ENCODE results near the gene NT5DC4.
A peak's percentile ranks its signal among the peaks of the same experiment; 100 is the strongest.
"Not testable (repeated sequence)": the region's sequence is repeated elsewhere in the genome, so short reads cannot be mapped to it uniquely, and the experiment has no call there.

NT5DC4 gene

DNA sequence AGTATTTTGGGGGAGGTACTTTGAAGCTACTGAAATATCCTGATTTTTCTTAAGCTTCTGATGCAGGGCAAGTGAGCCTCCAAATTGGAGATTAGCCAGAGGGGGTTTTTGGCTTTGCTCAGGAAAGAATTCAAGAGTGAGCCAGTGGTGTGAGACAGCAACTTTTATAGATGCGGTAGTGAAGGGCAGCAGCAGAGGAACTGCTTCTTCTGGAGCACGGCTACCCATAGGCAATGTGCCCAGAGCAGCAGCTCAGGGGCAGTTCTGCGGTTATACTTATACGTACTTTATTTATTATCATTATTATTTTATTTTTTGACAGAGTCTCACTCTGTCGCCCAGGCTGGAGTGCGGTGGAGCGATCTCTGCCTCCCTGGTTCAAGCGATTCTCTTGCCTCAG, 19.8 kb upstream of the NT5DC4 start:
- no peak for DNase-seq

DNA sequence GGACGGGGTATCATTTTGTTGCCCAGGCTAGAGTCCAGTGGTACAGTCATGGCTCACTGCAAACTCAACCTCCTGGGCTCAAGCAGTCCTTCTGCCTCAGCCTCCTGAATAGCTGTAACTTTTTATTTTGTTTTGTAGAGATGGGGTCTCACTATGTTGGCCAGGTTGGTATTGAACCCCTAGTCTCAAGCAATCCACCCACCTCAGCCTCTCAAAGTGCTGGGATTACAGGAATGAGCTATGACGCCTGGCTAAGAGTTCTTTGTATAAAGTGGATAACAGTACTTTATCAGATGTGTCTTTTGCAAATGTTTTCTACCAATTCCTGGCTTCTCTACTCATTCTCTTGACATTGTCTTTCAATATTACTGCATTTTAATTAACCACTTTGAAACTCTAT, 17.1 kb upstream of the NT5DC4 start:
- DNase-seq = no peak

DNA sequence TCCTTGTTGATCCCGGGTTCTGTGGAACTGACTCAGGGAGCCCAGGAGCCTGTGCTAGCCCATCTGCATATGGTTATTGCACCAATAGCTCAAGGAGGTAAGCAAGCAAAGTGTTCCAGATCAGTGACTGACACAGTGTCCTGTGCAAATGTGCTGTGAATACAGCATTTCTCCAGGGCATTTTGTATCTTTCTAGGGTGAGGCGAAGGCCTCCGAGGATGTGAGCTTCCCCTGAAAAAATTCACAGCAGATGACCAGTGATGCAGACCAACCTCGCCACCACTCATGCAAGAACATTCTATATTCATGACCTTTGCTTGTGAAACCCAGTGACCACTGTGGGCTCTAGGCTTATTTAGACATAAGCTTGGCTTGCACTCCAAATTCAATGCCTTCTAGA, 15.2 kb upstream of the NT5DC4 start:
- DNase-seq = no peak

DNA sequence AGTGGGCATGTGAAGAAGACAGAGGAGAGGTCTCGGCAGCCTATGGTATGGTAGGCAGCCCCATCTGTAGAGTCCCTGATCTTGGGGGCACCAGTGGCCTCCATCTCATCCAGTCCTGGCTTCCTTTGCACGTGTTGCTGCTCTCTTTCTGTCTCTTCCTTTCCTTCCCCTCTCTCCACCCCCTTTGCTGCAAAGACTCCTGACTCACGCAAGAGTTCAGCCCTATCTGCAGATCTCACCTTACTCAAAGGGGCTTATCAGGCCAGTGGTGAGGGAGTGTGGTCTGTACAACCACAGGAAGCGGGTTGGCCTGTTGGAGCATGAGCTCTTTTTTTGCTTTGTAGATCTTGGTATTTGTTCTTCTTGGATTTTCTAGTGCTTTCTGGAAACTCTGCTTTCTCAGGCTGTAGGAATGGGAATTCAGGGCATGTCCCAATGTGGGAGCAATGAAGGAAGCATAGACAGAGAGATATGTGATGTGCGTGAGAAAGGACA, 14.6 kb upstream of the NT5DC4 start:
- peak; percentile 74 for DNase-seq

DNA sequence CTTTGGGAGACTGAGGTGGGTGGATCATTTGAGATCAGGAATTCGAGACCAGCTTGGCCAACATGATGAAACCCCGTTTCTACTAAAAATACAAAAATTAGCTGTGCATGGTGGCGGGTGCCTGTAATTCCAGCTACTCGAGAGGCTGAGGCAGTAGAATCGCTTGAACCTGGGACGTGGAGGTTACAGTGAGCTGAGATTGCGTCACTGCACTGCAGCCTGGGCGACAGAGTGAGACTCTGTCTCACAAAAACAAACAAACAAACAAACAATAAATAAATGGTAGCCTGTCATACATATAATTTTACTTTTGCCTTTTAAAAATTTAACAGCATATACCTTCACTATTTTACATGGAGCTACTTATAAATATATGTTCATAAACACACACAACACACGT, 13.9 kb upstream of the NT5DC4 start:
- not testable (repeated sequence) for DNase-seq

DNA sequence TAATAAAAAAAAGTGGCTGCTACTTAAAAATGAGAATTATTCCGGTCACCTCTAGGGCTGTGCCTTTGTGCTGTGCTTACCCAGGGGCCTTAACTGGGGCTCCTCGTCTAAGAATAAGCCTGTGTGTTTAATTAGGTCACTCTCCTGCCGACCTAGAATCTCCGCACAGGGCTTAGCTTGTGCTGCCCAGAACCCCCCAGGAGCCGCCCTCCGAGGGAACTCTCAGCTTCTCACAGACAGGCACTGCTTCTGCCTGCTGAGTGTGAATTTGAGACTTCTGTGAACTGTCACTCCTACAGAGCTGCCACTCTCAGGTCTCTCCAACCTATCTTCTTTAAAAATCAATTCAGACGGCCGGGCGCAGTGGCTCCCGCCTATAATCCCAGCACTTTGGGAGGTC, 11.9 kb upstream of the NT5DC4 start:
- DNase-seq = no peak

DNA sequence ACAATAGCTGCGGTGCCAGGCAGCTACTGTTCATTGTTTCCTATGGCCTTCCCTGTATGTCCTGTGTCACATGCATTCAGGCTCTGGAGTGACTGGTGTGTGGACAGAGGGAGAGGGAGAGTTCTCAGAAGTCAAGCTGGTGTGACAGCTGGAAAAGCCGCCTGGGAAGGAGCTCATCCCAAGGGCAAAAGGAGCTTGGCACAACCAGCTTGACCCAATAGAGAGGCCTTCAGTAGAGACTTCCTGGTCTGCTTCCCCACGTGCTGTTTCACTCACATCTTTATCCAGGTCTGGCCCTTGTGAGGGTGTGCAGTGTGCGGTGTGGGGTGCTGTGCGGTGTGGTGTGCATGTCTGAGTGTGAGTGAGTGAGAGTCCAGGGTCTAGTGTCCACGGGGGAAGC, 11.1 kb upstream of the NT5DC4 start:
- DNase-seq = no peak

DNA sequence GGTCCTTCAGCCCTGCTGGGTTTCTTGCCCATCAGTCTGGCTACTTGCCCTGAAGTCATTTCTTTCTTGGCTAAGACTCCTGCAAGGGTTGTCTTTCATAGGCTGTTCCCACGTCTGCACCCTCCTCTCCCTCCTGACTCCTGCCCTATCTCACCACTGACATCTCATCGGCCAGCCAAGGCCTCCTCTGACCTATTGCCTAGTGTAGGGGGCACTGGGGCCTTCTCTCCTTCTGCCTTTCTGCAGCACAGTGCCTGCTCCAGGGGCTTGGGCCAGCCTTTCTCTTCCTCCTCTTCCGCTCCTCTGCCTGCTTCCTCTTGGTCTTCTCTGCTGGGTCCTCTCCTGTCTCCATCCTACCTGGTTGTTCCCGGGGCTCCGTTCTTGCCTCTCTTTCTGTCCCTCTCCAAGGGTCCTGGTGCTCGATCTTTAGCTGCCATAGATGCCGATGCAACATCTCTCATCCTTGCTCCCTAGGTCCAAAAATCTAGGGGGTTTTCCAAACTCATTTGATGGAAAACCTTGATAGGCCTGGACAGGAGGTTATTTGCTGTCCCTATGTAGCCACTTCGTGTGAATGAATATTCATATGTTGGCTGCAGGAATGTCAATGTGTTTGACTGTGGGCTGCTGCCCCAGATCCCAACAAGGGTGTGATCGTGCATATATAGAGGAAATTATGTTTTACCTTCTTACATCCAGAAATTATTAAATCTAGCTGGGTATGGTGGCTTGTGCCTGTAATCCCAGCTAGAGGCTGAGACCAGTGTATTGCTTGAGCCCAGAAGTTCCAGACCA, 9.7 kb upstream of the NT5DC4 start:
- no peak for DNase-seq

DNA sequence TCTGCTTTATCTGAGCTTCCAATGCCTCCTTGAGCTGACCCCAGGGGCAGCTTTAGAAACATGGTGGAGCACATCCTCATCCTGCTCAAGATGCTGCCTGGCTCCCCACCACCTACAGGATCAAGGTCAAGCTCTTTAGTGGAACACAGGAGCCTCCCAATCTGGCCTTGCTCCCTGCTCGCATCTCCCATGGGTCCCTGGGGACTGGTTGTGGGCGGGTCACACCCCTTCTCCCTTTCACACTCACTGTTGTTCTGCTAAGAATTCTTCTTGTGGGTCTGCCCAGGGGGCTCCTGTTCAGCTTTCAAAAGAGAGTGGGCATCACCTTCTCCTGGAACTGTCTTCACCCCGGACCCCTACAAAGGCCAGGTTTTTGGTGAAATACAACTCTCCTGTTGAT, 8.4 kb upstream of the NT5DC4 start:
- no peak for DNase-seq

DNA sequence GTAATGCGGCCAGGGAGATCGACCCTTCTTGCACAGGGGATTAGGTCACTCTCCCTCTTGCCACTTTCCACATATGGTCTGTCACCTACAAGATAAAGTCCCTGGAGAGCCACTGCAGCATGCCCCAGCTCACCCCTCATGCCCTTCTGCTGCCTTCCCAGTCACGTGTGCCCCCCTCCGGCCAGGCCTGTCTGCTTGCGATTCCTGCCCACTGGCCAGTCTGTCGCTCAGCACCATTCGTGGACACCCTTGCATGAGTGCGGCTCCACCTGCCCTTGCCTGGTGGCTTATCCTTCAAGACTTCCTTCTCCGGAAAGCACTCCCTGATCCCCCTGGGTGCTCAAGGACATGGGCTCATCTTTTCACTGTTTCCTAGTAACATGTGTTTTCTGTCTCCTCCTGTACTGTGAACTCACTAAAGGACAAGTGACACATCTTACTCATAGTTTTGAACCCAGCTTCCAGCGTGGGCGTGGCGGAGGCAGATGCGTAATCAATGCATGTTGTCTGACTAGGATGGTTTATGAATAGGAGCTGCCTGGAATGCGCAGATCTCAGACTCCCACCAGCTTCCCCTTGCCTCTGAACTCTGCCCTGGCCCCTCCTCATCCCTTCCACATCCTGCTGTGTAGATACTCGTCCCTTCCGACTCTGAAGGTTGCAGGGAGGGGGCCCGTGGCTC, 7.8 kb upstream of the NT5DC4 start:
- no peak for DNase-seq

DNA sequence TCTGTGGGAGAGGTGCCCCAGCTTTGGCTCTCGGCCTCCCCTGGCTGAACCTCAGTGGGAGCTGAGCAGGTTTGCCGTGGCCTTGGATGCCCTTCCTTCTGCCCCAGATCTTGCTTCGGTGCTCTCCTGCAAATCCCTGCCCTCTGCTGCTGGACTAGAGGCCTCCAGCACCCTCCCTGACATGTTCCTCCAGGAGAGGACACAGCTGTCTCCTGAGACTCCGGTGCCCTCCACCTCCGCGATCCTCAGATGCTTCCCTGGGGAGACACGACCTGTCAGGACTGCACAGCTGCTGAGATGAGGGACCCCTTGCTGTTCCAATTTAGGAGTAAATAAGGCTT, 7.3 kb upstream of the NT5DC4 start:
- DNase-seq = no peak

DNA sequence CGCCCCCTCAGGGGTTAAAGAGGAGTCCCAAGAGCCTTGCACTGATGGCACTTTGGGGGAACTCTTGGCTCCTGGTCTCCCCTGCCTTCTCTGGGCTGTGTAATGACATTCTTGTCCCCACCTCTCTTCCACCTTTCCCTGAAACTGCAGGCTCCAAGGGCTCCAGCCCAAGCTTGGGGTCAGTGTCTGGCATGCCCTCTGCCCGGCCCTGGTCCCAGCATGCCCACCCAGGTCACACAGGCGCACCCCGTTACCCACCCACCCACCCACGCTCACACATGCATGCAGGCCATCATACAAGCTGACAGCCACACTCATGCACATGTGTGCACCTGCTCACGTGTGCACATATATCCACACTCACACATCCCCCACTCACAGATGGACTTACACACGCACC, 6.9 kb upstream of the NT5DC4 start:
- no peak for DNase-seq

DNA sequence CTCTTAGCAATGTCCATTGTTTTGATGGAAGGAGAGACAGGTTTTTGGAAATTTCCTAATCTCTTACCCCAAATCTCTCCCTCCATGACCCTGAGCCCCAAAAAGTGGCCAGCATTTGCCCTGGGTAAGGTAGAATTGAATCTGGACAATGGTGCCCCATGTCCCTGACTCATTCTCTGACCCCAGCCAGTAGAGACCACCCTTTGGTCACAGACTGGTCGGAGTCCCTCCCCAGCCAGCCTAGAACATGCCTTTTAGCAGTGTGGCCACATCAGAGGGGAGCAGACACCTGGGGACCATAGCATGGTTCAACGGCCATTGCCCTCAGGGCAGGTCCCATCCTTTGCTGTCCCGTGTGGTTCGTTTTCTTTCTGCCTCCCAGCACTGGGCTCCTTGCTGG, 6.5 kb upstream of the NT5DC4 start:
- no peak for DNase-seq

DNA sequence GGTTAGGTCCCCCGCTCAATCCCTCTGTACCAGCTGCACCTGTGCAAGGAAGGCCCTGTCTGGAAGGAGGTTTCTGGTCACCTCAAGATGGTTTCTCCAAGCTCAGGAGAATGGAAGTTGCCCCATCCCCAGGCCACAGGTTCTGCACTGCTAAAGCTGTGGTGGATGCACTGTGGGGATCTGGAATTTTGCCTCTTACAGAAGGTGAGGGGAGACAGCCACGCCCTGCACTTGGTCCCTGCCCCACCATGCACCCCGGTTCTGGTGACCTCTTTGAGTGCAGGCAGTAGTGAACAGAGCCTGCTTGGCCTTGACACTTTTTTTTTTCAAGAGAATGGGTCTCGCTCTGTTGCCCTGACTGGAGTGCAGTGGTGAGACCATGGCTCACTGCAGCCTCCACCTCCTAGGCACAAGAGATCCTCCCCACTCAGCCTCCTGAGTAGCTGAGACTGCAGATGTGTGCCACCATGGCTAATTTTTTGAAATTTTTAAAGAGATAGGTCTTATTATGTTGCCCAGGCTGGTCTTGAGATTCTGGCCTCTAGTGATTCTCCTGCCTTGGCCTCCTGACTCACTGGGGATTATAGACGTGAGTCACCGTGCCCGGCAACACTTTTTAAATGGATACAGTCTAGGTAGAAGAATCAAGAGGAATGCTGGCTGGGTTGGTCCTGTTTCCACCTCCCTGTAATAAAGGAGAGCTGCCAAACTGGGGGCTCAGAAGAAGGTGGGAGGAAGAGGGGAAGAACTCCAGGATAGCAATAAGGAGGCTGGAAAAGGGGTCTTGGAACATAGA, 5.8 kb upstream of the NT5DC4 start:
- DNase-seq = no peak

DNA sequence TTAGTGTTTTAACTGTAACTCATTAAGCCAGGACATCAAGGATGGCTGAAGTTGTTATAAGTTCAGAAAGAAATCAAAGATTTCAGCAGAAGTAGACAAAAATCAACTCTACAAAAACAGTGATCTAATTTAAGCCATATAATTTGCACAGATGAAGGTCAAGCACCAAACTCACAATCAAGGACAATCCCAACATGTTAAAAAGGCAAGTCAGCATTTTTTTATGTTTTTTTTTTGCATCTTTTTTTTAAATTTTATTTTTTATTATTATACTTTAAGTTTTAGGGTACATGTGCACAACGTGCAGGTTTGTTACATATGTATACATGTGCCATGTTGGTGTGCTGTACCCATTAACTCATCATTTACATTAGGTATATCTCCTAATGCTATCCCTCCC, 4.7 kb upstream of the NT5DC4 start:
- DNase-seq = not testable (repeated sequence)

DNA sequence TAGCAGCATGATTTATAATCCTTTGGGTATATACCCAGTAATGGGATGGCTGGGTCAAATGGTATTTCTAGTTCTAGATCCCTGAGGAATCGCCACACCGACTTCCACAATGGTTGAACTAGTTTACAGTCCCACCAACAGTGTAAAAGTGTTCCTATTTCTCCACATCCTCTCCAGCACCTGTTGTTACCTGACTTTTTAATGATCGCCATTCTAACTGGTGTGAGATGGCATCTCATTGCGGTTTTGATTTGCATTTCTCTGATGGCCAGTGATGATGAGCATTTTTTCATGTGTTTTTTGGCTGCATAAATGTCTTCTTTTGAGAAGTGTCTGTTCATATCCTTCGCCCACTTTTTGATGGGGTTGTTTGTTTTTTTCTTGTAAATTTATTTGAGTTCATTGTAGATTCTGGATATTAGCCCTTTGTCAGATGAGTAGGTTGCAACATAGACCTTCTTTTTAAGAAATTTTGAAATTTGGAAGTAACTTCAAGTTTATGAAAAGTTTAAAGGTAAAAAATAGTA, 3.9 kb upstream of the NT5DC4 start:
- not testable (repeated sequence) for DNase-seq

DNA sequence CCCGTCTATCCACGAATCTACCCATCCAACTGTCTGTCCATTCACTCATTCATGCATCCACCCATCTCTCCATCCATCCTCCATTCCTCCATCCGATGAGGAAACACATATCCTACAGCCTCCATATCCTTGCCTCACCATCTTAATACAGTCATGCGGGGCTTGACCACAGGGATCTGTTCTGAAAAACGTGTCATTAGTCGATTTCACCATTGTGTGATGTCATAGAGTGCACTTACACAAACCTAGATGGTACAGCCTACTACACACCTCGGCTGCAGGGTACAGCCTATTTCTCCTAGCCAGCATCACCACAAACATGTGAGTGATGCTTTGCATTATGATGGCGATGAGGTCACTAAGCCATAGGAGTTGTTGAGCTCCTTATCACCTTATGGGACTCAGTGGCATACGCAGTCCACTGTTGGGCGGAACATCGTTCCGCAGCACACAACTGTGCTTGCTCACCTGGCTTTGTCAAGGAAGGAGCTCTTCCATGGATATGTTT, 1.9 kb upstream of the NT5DC4 start:
- DNase-seq = no peak

DNA sequence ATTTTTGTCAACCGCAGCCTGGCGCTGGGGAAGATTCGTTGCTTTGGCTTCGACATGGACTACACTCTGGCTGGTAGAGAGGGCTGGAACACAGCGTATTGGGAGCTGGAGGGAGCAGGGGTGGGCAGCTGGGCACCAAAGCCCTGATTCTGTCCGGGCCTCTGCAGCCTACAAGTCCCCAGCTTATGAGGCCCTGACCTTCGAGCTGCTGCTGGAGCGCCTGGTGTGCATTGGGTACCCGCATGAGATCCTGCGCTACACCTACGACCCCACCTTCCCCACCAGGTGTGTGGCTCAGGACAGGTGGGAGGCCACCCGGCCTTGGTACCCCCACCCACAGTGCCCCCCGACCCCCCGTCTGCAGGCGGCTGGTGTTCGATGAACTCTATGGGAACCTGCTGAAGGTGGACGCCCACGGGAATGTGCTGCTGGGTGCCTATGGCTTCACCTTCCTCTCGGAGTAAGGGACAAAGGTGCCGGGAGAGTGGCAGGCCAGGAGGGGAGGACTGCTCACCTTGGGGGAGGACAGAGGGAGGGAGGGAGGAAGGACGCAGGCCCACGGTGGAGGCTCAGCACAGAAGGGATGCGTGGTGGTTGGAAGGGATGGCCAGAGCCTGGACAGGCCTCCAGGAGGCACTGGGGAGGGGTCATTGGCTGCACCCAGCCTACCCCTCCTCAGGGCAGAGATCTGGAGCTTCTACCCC, 1.2 kb downstream of the NT5DC4 start:
- DNase-seq = no peak

DNA sequence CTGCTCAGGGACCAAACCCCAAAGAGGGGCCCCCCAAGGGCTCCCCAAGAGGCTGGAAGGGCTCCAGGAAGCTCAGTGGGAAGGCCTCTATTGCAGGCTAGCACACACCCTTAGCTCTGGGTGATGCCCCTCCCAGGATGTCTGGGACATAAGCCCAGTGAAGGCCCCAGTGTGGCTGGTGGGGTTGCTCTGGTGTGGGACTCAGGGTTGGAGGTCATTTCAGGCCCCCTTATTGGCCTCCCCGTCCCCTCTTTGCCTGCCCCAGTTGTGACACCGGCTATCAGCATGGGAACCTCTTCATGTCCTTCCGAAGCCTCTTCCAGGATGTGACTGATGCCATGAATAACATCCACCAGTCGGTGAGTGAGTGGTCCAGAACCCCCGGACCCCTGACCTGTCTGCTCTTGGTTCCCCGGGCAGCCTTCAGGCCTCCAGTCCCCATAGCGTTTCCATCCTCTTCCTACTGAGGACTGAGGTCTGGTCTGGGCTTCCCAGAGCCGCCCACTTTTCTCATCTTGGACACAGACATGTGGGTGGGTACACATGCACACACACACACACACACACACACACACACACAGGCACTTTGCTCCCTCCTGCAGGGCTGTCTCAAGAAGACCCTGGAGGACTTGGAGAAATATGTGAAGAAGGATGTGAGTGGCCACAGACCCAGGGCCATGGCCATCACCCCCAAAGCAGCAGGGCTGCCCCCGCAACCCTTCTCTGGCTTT, 2.2 kb downstream of the NT5DC4 start:
- no peak for DNase-seq

DNA sequence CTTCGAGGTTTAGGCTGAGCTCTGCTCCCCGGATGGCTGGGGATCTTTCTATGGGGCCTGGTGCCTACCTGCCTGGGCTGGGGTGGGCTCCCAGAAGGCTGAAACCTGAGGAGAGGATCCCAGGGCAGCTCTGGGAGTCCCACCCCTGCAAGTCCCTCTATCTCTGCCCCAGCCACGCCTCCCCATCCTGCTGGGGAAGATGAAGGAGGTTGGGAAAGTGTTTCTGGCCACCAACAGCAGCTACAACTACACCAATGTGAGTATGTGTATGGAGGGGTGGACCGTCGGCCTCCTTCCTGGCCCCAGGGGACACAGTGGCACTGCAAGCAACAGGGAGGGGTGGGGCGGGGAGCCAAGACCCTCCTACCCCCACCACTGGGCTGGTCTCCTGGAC, 2.7 kb downstream of the NT5DC4 start:
- DNase-seq = no peak

DNA sequence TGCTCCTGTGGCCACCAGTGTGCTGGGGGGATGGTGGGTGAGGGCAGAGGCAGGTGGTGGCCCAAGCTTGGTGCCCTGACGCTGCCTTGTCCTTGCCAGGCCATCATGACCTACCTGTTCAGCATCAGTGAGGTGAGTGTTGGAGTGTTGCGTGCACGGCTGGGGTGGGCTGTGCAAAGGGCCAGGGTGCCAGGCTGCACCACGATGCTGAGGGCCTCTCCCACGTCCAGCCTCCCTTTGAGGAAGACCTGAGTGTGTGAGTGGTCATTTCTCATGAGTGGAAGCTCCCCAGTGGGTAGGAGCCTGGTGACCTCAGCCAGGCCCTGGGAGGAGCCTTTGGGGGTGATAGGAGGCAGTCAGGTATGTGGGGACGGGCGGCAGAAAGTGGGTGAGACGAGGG, 3.2 kb downstream of the NT5DC4 start:
- DNase-seq = no peak

Data from NK-92 treated with Interleukin-12 subunit alpha and Interleukin-12 subunit beta, amount 100 ng/mL, for 24 hours (cell line).